ENCODE data around the gene DRICH1.
"Not testable (repeated sequence)": the region's sequence is repeated elsewhere in the genome, so short reads cannot be mapped to it uniquely, and the experiment has no call there.

DNA sequence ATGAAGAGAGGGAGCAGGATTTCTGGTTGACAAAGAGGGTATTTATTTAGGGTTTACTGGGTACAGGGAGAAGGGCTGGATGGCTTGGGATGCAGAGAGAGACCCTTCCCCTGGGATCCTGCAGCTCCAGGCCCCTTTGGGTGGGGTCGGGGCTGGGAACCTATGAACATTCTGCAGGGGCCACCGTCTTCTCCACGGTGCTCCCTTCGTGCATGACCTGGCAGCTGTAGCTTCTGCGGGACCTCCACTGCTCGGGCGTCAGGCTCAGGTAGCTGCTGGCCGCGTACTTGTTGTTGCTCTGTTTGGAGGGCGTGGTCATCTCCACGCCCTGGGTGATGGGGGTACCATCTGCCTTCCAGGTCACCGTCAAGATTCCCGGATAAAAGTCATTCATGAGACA lies 59.0 kb downstream of the DRICH1 start:
- TF ChIP-seq, protein P1, sequence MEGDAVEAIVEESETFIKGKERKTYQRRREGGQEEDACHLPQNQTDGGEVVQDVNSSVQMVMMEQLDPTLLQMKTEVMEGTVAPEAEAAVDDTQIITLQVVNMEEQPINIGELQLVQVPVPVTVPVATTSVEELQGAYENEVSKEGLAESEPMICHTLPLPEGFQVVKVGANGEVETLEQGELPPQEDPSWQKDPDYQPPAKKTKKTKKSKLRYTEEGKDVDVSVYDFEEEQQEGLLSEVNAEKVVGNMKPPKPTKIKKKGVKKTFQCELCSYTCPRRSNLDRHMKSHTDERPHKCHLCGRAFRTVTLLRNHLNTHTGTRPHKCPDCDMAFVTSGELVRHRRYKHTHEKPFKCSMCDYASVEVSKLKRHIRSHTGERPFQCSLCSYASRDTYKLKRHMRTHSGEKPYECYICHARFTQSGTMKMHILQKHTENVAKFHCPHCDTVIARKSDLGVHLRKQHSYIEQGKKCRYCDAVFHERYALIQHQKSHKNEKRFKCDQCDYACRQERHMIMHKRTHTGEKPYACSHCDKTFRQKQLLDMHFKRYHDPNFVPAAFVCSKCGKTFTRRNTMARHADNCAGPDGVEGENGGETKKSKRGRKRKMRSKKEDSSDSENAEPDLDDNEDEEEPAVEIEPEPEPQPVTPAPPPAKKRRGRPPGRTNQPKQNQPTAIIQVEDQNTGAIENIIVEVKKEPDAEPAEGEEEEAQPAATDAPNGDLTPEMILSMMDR (IDR thresholded peaks at IDR 0.05) = not testable (repeated sequence)
- not testable (repeated sequence) for TF ChIP-seq POLR2A, EP300, POLR2AphosphoS5 (IDR thresholded peaks at IDR 0.05)

Measured in gastroesophageal sphincter (tissue), 3 donors.